ENCODE results near the gene THYN1.

GRCh38 chr11:134233729-134234179 lies 19.4 kb downstream of the THYN1 start:
- TF ChIP-seq CTCF (IDR thresholded peaks at IDR 0.05) (no peak), SIN3A (IDR thresholded peaks at IDR 0.05; ENCODE audit: borderline replicate concordance, insufficient read depth, low read depth, low read length) (no peak), TCF7L2 (IDR thresholded peaks at IDR 0.05; ENCODE audit: low read depth, low read length) (no peak), POLR2AphosphoS5 (IDR thresholded peaks at IDR 0.05; ENCODE audit: low read depth, low read length) (no peak)
- TF ChIP-seq, protein P1, sequence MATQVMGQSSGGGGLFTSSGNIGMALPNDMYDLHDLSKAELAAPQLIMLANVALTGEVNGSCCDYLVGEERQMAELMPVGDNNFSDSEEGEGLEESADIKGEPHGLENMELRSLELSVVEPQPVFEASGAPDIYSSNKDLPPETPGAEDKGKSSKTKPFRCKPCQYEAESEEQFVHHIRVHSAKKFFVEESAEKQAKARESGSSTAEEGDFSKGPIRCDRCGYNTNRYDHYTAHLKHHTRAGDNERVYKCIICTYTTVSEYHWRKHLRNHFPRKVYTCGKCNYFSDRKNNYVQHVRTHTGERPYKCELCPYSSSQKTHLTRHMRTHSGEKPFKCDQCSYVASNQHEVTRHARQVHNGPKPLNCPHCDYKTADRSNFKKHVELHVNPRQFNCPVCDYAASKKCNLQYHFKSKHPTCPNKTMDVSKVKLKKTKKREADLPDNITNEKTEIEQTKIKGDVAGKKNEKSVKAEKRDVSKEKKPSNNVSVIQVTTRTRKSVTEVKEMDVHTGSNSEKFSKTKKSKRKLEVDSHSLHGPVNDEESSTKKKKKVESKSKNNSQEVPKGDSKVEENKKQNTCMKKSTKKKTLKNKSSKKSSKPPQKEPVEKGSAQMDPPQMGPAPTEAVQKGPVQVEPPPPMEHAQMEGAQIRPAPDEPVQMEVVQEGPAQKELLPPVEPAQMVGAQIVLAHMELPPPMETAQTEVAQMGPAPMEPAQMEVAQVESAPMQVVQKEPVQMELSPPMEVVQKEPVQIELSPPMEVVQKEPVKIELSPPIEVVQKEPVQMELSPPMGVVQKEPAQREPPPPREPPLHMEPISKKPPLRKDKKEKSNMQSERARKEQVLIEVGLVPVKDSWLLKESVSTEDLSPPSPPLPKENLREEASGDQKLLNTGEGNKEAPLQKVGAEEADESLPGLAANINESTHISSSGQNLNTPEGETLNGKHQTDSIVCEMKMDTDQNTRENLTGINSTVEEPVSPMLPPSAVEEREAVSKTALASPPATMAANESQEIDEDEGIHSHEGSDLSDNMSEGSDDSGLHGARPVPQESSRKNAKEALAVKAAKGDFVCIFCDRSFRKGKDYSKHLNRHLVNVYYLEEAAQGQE (IDR thresholded peaks at IDR 0.05; ENCODE audit: insufficient read depth in 1 of 2, low read depth in 2 of 2, low read length in 1 of 2), result no peak

Measured in Panc1 (cell line).